ENCODE measurements around the gene RPTOR. TPM values are rescaled to one million over a fixed set of nuclear protein-coding genes. Genes with fewer than 3 reads are reported as not detected.

RPTOR gene
- total RNA-seq, 1 experiment from 2014 or later, result 66.7 TPM

DNA sequence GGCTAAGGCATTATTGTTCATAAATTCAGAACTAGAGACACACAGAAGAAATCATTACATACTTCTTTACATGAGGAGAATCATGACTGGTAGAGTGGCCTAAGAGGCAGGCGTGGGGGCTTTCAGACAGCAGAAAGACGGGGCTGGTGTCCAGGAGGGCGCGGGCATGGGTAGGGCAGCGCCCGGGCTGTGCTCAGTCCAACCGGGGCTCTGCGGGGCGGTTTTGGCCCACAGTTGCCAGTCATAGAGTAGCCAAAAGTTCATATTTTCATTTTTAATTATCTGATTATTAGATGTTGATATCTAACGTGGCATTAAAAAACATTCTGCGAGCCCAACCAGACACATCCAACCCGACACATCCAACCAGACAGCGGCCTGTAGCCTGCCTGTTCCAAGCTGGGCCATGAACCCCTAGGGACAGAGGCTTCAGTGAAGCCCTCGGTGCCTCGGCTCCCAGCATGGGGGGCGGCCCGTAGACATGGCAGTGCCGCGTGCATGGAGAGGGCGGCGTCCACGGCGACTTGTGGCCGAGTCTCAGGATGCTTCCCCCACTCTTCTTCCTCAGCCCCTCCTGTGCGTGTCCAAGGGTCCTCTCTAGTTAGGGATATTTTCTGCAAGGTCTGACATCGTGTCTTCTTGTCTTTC lies 284.7 kb downstream of the RPTOR start:
- H3K9me3 Mint-ChIP-seq (ENCODE audit: unreplicated experiment), result no peaks in the 10 kb centered on the region
- no TSS peak for BruUV-seq (replicated peaks)
- H3K36me3 ChIP-seq (ENCODE audit: control insufficient read depth, insufficient read depth, low read length), result peaks cover 4% of the 10 kb centered on the region
- H3K36me3 Mint-ChIP-seq (ENCODE audit: insufficient read depth, unreplicated experiment), result peaks cover 64% of the 10 kb centered on the region
- POLR2A ChIA-PET, result no interaction called here
- DNase-seq, result peak in 1 of 2 experiments; percentile 19
- H3K27me3 ChIP-seq (replicated peaks; ENCODE audit: control insufficient read depth, insufficient read depth, low read length), result no peaks in the 10 kb centered on the region
- TF ChIP-seq, protein P1, sequence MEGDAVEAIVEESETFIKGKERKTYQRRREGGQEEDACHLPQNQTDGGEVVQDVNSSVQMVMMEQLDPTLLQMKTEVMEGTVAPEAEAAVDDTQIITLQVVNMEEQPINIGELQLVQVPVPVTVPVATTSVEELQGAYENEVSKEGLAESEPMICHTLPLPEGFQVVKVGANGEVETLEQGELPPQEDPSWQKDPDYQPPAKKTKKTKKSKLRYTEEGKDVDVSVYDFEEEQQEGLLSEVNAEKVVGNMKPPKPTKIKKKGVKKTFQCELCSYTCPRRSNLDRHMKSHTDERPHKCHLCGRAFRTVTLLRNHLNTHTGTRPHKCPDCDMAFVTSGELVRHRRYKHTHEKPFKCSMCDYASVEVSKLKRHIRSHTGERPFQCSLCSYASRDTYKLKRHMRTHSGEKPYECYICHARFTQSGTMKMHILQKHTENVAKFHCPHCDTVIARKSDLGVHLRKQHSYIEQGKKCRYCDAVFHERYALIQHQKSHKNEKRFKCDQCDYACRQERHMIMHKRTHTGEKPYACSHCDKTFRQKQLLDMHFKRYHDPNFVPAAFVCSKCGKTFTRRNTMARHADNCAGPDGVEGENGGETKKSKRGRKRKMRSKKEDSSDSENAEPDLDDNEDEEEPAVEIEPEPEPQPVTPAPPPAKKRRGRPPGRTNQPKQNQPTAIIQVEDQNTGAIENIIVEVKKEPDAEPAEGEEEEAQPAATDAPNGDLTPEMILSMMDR (IDR thresholded peaks at IDR 0.05; ENCODE audit: insufficient read depth in 1 of 2, low read depth in 1 of 2, low read length in 1 of 2, severe bottlenecking in 1 of 2, unreplicated experiment in 1 of 2), result no peak
- H3K27ac Mint-ChIP-seq (ENCODE audit: unreplicated experiment), result no peak overlapping the region
- H3K27me3 Mint-ChIP-seq (ENCODE audit: insufficient read depth, unreplicated experiment), result no peaks in the 10 kb centered on the region
- peaks cover 15% of the 10 kb centered on the region for H3K4me1 ChIP-seq
- no peak overlapping the region for H3K4me3 Mint-ChIP-seq (ENCODE audit: unreplicated experiment)
- peaks cover 20% of the 10 kb centered on the region for H3K4me1 Mint-ChIP-seq (ENCODE audit: low read depth, unreplicated experiment)
- CTCF ChIA-PET, result no interaction called here
- intact Hi-C loops (cut with micrococcal nuclease; ENCODE audit: unreplicated experiment), result no loop called here
- H3K4me3 ChIP-seq (ENCODE audit: low read depth, low read length), result no peak overlapping the region
- H3K9me3 ChIP-seq, result no peaks in the 10 kb centered on the region

DNA sequence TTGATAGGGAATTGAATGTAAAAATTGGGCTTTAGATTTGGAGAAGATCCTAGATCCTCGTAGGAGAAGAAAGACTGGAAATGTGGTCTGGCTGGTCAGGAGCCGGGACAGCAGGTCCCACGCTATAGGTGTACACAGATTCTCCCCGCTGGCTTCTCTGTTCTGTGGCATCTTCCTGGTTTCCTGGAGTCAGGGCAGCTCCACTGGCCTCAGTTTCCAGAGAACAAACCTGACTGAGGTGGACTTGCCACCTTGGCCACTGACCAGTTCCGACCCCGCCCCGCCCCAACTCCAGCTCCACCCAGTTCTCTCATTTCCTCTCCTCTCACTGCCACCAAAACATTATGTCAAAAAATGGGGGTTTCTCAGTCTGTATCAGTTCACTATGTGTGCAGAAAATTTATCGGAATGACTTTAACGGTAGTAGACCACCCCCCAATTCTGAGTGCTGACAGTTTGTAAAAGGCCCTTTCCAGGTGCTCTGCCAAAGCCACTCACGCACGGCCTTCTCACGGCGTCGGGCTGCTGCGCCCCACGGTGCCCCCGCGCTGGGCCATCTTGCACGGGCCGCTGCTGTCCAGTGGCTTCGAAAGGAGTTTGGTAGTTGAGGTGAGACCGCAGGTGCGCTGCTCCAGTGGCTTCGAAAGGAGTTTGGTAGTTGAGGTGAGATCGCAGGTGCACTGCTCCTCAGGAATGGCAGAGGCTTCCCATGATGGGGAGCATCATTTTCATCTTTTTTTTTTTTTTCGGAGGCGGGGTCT lies 285.6 kb downstream of the RPTOR start:
- intact Hi-C loops (cut with micrococcal nuclease; ENCODE audit: unreplicated experiment), result no loop called here
- H3K36me3 Mint-ChIP-seq (ENCODE audit: insufficient read depth, unreplicated experiment), result peaks cover 64% of the 10 kb centered on the region

DNA sequence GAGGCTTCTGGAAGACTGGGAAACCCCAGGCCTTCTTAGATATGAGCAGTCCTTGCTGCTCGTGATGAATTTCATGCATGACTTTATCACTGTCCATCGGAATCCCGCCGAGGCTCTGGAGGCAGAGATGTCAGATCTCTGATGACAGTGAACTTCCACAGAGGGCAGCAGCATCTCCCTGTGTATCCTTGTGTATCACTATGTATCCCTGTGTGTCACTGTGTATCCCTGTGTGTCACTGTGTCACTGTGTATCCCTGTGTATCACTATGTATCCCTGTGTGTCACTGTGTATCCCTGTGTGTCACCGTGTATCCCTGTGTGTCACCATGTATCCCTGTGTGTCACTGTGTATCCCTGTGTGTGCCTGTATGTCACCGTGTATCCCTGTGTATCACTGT lies 286.9 kb downstream of the RPTOR start:
- ChIA-PET POLR2A (no interaction called here), CTCF (no interaction called here)
- no peak for DNase-seq
- Histone ChIP-seq H3K4me3 (ENCODE audit: low read depth, low read length) (no peak overlapping the region), H3K4me1 (peaks cover 15% of the 10 kb centered on the region), H3K27me3 (replicated peaks; ENCODE audit: control insufficient read depth, insufficient read depth, low read length) (no peaks in the 10 kb centered on the region), H3K9me3 (no peaks in the 10 kb centered on the region), H3K36me3 (ENCODE audit: control insufficient read depth, insufficient read depth, low read length) (0 out of 2 replicates have a peak, but pooled peaks cover 2% of the 10 kb centered on the region)
- H3K4me1 Mint-ChIP-seq (ENCODE audit: low read depth, unreplicated experiment), result peaks cover 20% of the 10 kb centered on the region
- H3K27me3 Mint-ChIP-seq (ENCODE audit: insufficient read depth, unreplicated experiment), result no peaks in the 10 kb centered on the region
- intact Hi-C loops (cut with micrococcal nuclease; ENCODE audit: unreplicated experiment), result no loop called here
- peak overlapping the region; percentile 77 for H3K4me3 Mint-ChIP-seq (ENCODE audit: unreplicated experiment)
- peak overlapping the region; percentile 98 for H3K27ac Mint-ChIP-seq (ENCODE audit: unreplicated experiment)
- TF ChIP-seq, protein P1 (IDR thresholded peaks at IDR 0.05; ENCODE audit: insufficient read depth in 1 of 2, low read depth in 1 of 2, low read length in 1 of 2, severe bottlenecking in 1 of 2, unreplicated experiment in 1 of 2), result no peak
- peaks cover 63% of the 10 kb centered on the region for H3K36me3 Mint-ChIP-seq (ENCODE audit: insufficient read depth, unreplicated experiment)
- H3K9me3 Mint-ChIP-seq (ENCODE audit: unreplicated experiment), result no peaks in the 10 kb centered on the region
- BruUV-seq (replicated peaks), result no TSS peak

More for the DNA sequence above, 285.6 kb downstream of the RPTOR start:
- Mint-ChIP-seq H3K4me3 (ENCODE audit: unreplicated experiment) (no peak overlapping the region), H3K4me1 (ENCODE audit: low read depth, unreplicated experiment) (peaks cover 20% of the 10 kb centered on the region), H3K27ac (ENCODE audit: unreplicated experiment) (no peak overlapping the region), H3K27me3 (ENCODE audit: insufficient read depth, unreplicated experiment) (no peaks in the 10 kb centered on the region), H3K9me3 (ENCODE audit: unreplicated experiment) (no peaks in the 10 kb centered on the region)
- H3K9me3 ChIP-seq, result no peaks in the 10 kb centered on the region
- DNase-seq, result peak in 1 of 2 experiments; percentile 14
- ChIA-PET CTCF (no interaction called here), POLR2A (no interaction called here)
- H3K4me3 ChIP-seq (ENCODE audit: low read depth, low read length), result no peak overlapping the region
- H3K36me3 ChIP-seq (ENCODE audit: control insufficient read depth, insufficient read depth, low read length), result peaks cover 2% of the 10 kb centered on the region; the same call in 1 of the 2 replicates
- peaks cover 15% of the 10 kb centered on the region for H3K4me1 ChIP-seq
- H3K27me3 ChIP-seq (replicated peaks; ENCODE audit: control insufficient read depth, insufficient read depth, low read length), result no peaks in the 10 kb centered on the region
- TF ChIP-seq, protein P1 (IDR thresholded peaks at IDR 0.05; ENCODE audit: insufficient read depth in 1 of 2, low read depth in 1 of 2, low read length in 1 of 2, severe bottlenecking in 1 of 2, unreplicated experiment in 1 of 2), result no peak
- no TSS peak for BruUV-seq (replicated peaks)
